OCI-LY7 (cell line): ENCODE measurements around the gene LEMD2. TPM values are rescaled to one million over a fixed set of nuclear protein-coding genes. Genes with fewer than 3 reads are reported as not detected.

Experiments
- BruUV-seq: library from RNA; stranded (reverse); fragments of 400-500 nt; replicated peaks from 2 replicates; lab custom pipeline; 2021; lab: Mats Ljungman, UMichigan
- CTCF ChIA-PET: fragments of 300-600 bp; sonication (Branson Sonifier 250); formaldehyde crosslinking; loops from one replicate; lab custom pipeline; 2022; ENCODE audit warnings: antibody characterized with exemption; ENCODE audit not compliant: unreplicated experiment; lab: Charles Lee
- POLR2A ChIA-PET: fragments of 300-600 bp; sonication (Branson Sonifier 250); formaldehyde crosslinking; loops from one replicate; lab custom pipeline; 2022; ENCODE audit warnings: antibody characterized with exemption; lab: Charles Lee
- DNase-seq: peaks from one replicate; pipeline ENCODE4 v3.0.0-alpha.2; 2015; ENCODE audit warnings: low spot score
- H2AFZ ChIP-seq: fragments of 200-600 bp; sonication (generic), shearing (Covaris generic); 2 replicates; pipeline ENCODE4 v1.6.1; 2014; ENCODE audit warnings: mild to moderate bottlenecking, antibody characterized with exemption, low read length, moderate library complexity
- H3K27ac ChIP-seq: fragments of 200-600 bp; sonication (generic); 2 replicates; pipeline ENCODE4 v1.5.1; 2014; ENCODE audit warnings: mixed run types, low read depth, mild to moderate bottlenecking, moderate library complexity, low read length, inconsistent platforms; ENCODE audit not compliant: poor library complexity, severe bottlenecking
- H3K36me3 ChIP-seq: fragments of 200-600 bp; sonication (generic); 2 replicates; pipeline ENCODE4 v1.6.1; 2014; ENCODE audit warnings: mild to moderate bottlenecking, antibody characterized with exemption, low read length, moderate library complexity, mixed read lengths; ENCODE audit not compliant: insufficient read depth
- H3K4me1 ChIP-seq: fragments of 200-600 bp; sonication (generic); 2 replicates; pipeline ENCODE4 v1.5.1; 2014; ENCODE audit warnings: mild to moderate bottlenecking, low read length; ENCODE audit not compliant: insufficient read depth, poor library complexity, severe bottlenecking
- H3K4me2 ChIP-seq: fragments of 200-600 bp; sonication (generic); 2 replicates; pipeline ENCODE4 v1.6.1; 2014; ENCODE audit warnings: mild to moderate bottlenecking, low read length
- H3K4me3 ChIP-seq: fragments of 200-600 bp; sonication (generic); 2 replicates; pipeline ENCODE4 v1.5.1; 2014; ENCODE audit warnings: mild to moderate bottlenecking, low read depth, low read length; ENCODE audit not compliant: poor library complexity, severe bottlenecking
- H3K79me2 ChIP-seq: fragments of 200-600 bp; sonication (generic); 2 replicates; pipeline ENCODE4 v1.6.1; 2016; ENCODE audit warnings: low read depth, mild to moderate bottlenecking, low read length, moderate library complexity, mixed read lengths; ENCODE audit not compliant: insufficient read depth
- H3K9me2 ChIP-seq: fragments of 200-600 bp; sonication (generic); 2 replicates; pipeline ENCODE4 v1.6.1; 2016; ENCODE audit warnings: mild to moderate bottlenecking, low read length, mixed read lengths; ENCODE audit not compliant: insufficient read depth
- H3K9me3 ChIP-seq: fragments of 200-600 bp; sonication (generic); 2 replicates; pipeline ENCODE4 v1.6.1; 2014; ENCODE audit warnings: mild to moderate bottlenecking, mixed run types, low read length, mixed read lengths
- H4K20me1 ChIP-seq: fragments of 200-600 bp; sonication (generic); 2 replicates; pipeline ENCODE4 v1.6.1; 2014; ENCODE audit warnings: mild to moderate bottlenecking, antibody characterized with exemption, low read length, moderate library complexity, mixed read lengths; ENCODE audit not compliant: insufficient read depth
- CTCF ChIP-seq: fragments of 200-600 bp; sonication (generic); conservative IDR thresholded peaks from 2 replicates; pipeline ENCODE4 v1.5.1; 2014; ENCODE audit warnings: mild to moderate bottlenecking, antibody characterized with exemption, low read length, moderate library complexity, mixed read lengths
- EZH2phosphoT487 ChIP-seq: fragments of 200-600 bp; sonication (generic); IDR thresholded peaks from 2 replicates; pipeline ENCODE4 v1.6.1; 2018; ENCODE audit warnings: low read depth, borderline replicate concordance, mild to moderate bottlenecking, mixed run types, antibody characterized with exemption, low read length, moderate library complexity, mixed read lengths
- intact Hi-C: fragments of 100-400 bp; cut with micrococcal nuclease; formaldehyde crosslinking; loops from one replicate; pipeline ENCODE4 v1.10.0; 2022; ENCODE audit not compliant: unreplicated experiment
- total RNA-seq, 2 experiments: library from RNA; depleted of rRNA in 1 of 2; stranded (reverse); fragments of >200 nt in 1 of 2; shearing (Covaris generic) in 1 of 2; gene quantifications; 2 replicates each; pipeline ENCODE4 v1.2.3, GENCODE V29; 2014 to 2022

Gene LEMD2
- total RNA-seq, 2 experiments from 2014 or later = 59.2 to 66.9 TPM

- CTCF ChIA-PET = no interaction called here
- Histone ChIP-seq H3K4me2 (no peak overlapping the region), H3K9me2 (no peaks in the 10 kb centered on the region), H3K36me3 (no peaks in the 10 kb centered on the region), H3K27ac (no peak overlapping the region), H3K79me2 (no peaks in the 10 kb centered on the region), H3K4me1 (no peaks in the 10 kb centered on the region), H3K9me3 (no peaks in the 10 kb centered on the region), H3K4me3 (no peak overlapping the region), H2AFZ (no peak overlapping the region), H4K20me1 (no peaks in the 10 kb centered on the region)
- no peak for DNase-seq
- no TSS peak for BruUV-seq
- no peak for TF ChIP-seq EZH2phosphoT487
- TF ChIP-seq CTCF = no peak
- POLR2A ChIA-PET = no interaction called here
- intact Hi-C loops = no loop called here
These were observed 35.7 kb upstream of the LEMD2 start for GRCh38 chr6:33824461-33825154.

GRCh38 chr6:33823806-33824205, 34.9 kb upstream of the LEMD2 start:
- H3K27ac ChIP-seq = no peak overlapping the region
- H3K9me3 ChIP-seq = no peaks in the 10 kb centered on the region
- H3K4me3 ChIP-seq = no peak overlapping the region
- CTCF ChIA-PET = no interaction called here
- H2AFZ ChIP-seq = no peak overlapping the region
- DNase-seq = no peak
- no peaks in the 10 kb centered on the region for H3K9me2 ChIP-seq
- H3K4me2 ChIP-seq = no peak overlapping the region
- no peak for TF ChIP-seq CTCF
- TF ChIP-seq EZH2phosphoT487 = no peak
- H3K79me2 ChIP-seq = no peaks in the 10 kb centered on the region
- intact Hi-C loops = no loop called here
- no peaks in the 10 kb centered on the region for H4K20me1 ChIP-seq
- no TSS peak for BruUV-seq
- POLR2A ChIA-PET = no interaction called here
- H3K36me3 ChIP-seq = no peaks in the 10 kb centered on the region
- no peaks in the 10 kb centered on the region for H3K4me1 ChIP-seq

- no peaks in the 10 kb centered on the region for H3K9me3 ChIP-seq
- CTCF ChIA-PET = no interaction called here
- no TSS peak for BruUV-seq
- POLR2A ChIA-PET = no interaction called here
- no peak overlapping the region for H3K27ac ChIP-seq
- peak; percentile 33 for DNase-seq
- H3K36me3 ChIP-seq = no peaks in the 10 kb centered on the region
- no peaks in the 10 kb centered on the region for H3K9me2 ChIP-seq
- H2AFZ ChIP-seq = no peak overlapping the region
- TF ChIP-seq EZH2phosphoT487 (no peak), CTCF (peak; percentile 41)
- no peaks in the 10 kb centered on the region for H3K79me2 ChIP-seq
- no peaks in the 10 kb centered on the region for H4K20me1 ChIP-seq
- H3K4me1 ChIP-seq = no peaks in the 10 kb centered on the region
- H3K4me3 ChIP-seq = no peak overlapping the region
- intact Hi-C loops = no loop called here
- no peak overlapping the region for H3K4me2 ChIP-seq
These were observed 33.9 kb upstream of the LEMD2 start for GRCh38 chr6:33822575-33823395.
